MM.1S (cell line): ENCODE data around the gene COP1.

Experiments used
- CTCF ChIP-seq: fragments of 300-600 bp; sonication (generic); IDR thresholded peaks from 2 replicates; pipeline ENCODE4 v1.5.1; 2016; ENCODE audit warnings: antibody characterized with exemption, low read length, mixed read lengths
- EZH2phosphoT487 ChIP-seq: fragments of 300-600 bp; sonication (generic); IDR thresholded peaks from 2 replicates; pipeline ENCODE4 v1.6.1; 2018; ENCODE audit warnings: antibody characterized with exemption, low read length

GRCh38 chr1:176225911-176226310 lies 18.8 kb upstream of the COP1 start:
- TF ChIP-seq CTCF (no peak), EZH2phosphoT487 (no peak)
